ENCODE data around the gene HCN1. TPM values are rescaled to one million over a fixed set of nuclear protein-coding genes. Genes with fewer than 3 reads are reported as not detected.
"Not testable (repeated sequence)": the region's sequence is repeated elsewhere in the genome, so short reads cannot be mapped to it uniquely, and the experiment has no call there.

HCN1 gene
- total RNA-seq, 1 donor, result under 0.01 TPM

GRCh38 chr5:45507178-45507577 is 189.0 kb downstream of the HCN1 start:
- DNase-seq (ENCODE audit: low read depth), result no peak
- TF ChIP-seq CTCF (IDR thresholded peaks at IDR 0.05; ENCODE audit: insufficient read depth, low read depth, low read length), result no peak
- H3K4me3 ChIP-seq (ENCODE audit: low read depth, low read length), result no peak overlapping the region

GRCh38 chr5:45499006-45499405 is 197.2 kb downstream of the HCN1 start:
- not testable (repeated sequence) for H3K4me3 ChIP-seq (ENCODE audit: low read depth, low read length); DNase-seq (ENCODE audit: low read depth)

GRCh38 chr5:45491368-45491767 is 204.8 kb downstream of the HCN1 start:
- DNase-seq (ENCODE audit: low read depth), result no peak
- TF ChIP-seq CTCF (IDR thresholded peaks at IDR 0.05; ENCODE audit: insufficient read depth, low read depth, low read length), result no peak

GRCh38 chr5:45484781-45485180 is 211.4 kb downstream of the HCN1 start:
- DNase-seq (ENCODE audit: low read depth), result no peak
- no peak for TF ChIP-seq CTCF (IDR thresholded peaks at IDR 0.05; ENCODE audit: insufficient read depth, low read depth, low read length)
- H3K4me3 ChIP-seq (ENCODE audit: low read depth, low read length), result no peak overlapping the region

More at GRCh38 chr5:45491368-45491767, 204.8 kb downstream of the HCN1 start:
- H3K4me3 ChIP-seq (ENCODE audit: low read depth, low read length), result no peak overlapping the region

GRCh38 chr5:45454114-45454513 is 242.1 kb downstream of the HCN1 start:
- no peak for TF ChIP-seq CTCF (IDR thresholded peaks at IDR 0.05; ENCODE audit: insufficient read depth, low read depth, low read length)
- no peak overlapping the region for H3K4me3 ChIP-seq (ENCODE audit: low read depth, low read length)
- DNase-seq (ENCODE audit: low read depth), result peak; percentile 1

GRCh38 chr5:45444856-45445255 is 251.3 kb downstream of the HCN1 start:
- not testable (repeated sequence) for DNase-seq (ENCODE audit: low read depth); H3K4me3 ChIP-seq (ENCODE audit: low read depth, low read length)

GRCh38 chr5:45440466-45440865 is 255.7 kb downstream of the HCN1 start:
- TF ChIP-seq CTCF (IDR thresholded peaks at IDR 0.05; ENCODE audit: insufficient read depth, low read depth, low read length), result no peak
- no peak overlapping the region for H3K4me3 ChIP-seq (ENCODE audit: low read depth, low read length)
- no peak for DNase-seq (ENCODE audit: low read depth)

GRCh38 chr5:45437752-45438151 is 258.4 kb downstream of the HCN1 start:
- TF ChIP-seq CTCF (IDR thresholded peaks at IDR 0.05; ENCODE audit: insufficient read depth, low read depth, low read length), result no peak
- no peak for DNase-seq (ENCODE audit: low read depth)
- no peak overlapping the region for H3K4me3 ChIP-seq (ENCODE audit: low read depth, low read length)

Measured in fibroblast of villous mesenchyme (primary cell).